Sigmoid colon (tissue), 7 donors: ENCODE data around the gene ZW10. TPM values are rescaled to one million over a fixed set of nuclear protein-coding genes. Genes with fewer than 3 reads are reported as not detected.

ENCODE experiments used
- DNase-seq: peaks from one replicate; pipeline ENCODE4 v3.0.0-alpha.2; 2019
- H3K27ac ChIP-seq, 4 donors: fragments of 200-600 bp; sonication (generic); one replicate each; pipeline ENCODE4 v1.5.1; 2016 to 2019; ENCODE audit warnings: mild to moderate bottlenecking in 1 of 4
- H3K27me3 ChIP-seq, 3 donors: fragments of 200-600 bp; sonication (generic); one replicate each; pipeline ENCODE4 v1.5.1; 2019; ENCODE audit warnings: mild to moderate bottlenecking in 1 of 3
- H3K36me3 ChIP-seq, 4 donors: fragments of 200-600 bp; sonication (generic); one replicate each; pipeline ENCODE4 v1.5.1; 2016 to 2019
- H3K4me1 ChIP-seq, 4 donors: fragments of 200-600 bp; sonication (generic); one replicate each; pipeline ENCODE4 v1.5.1; 2017 to 2019
- H3K4me3 ChIP-seq, 4 donors: fragments of 200-600 bp; sonication (generic); one replicate each; pipeline ENCODE4 v1.5.1; 2017 to 2019; ENCODE audit warnings: mild to moderate bottlenecking in 2 of 4, moderate library complexity in 1 of 4
- H3K9me3 ChIP-seq, 4 donors: fragments of 200-600 bp in 3 of 4; sonication (generic) in 3 of 4; one replicate each; pipeline versions ENCODE4 v1.5.1 to v1.6.1; 2013 to 2019
- CTCF ChIP-seq, 4 experiments: fragments of 450-650 bp in 3 of 4; fragments of 200-600 bp in 1 of 4; IDR thresholded peaks; one replicate each; pipeline ENCODE4 v1.5.1; 2016 to 2019; ENCODE audit warnings: antibody characterized with exemption in 4 of 4, mild to moderate bottlenecking in 3 of 4, moderate library complexity in 2 of 4
- EP300 ChIP-seq, 4 donors: sonication (generic); formaldehyde crosslinking; IDR thresholded peaks; one replicate each; pipeline ENCODE4 v1.6.1; 2017; ENCODE audit warnings: antibody characterized with exemption in 4 of 4
- POLR2A ChIP-seq, 2 donors: fragments of 450-650 bp; IDR thresholded peaks; one replicate each; pipeline ENCODE4 v1.6.1; 2016; ENCODE audit warnings: antibody characterized with exemption in 2 of 2, mild to moderate bottlenecking in 2 of 2, moderate library complexity in 2 of 2
- POLR2AphosphoS5 ChIP-seq, 4 donors: sonication (generic); formaldehyde crosslinking; IDR thresholded peaks; one replicate each; pipeline ENCODE4 v1.6.1; 2017; ENCODE audit warnings: antibody characterized with exemption in 4 of 4
- WGBS, 2 donors: extraction: QIAGEN DNeasy Blood & Tissue Kit; methylation state at CpG; one replicate each; pipeline ENCODE4 v1.1.7; 2013; 5-methylcytosine and 5-hydroxymethylcytosine counted together
- intact Hi-C: fragments of 100-400 bp; cut with DNase I; formaldehyde crosslinking; loops from one replicate; pipeline ENCODE4 v1.15.1; 2023
- polyA plus RNA-seq, 3 donors: library from polyadenylated mRNA; stranded (reverse); fragments of 200-250 nt; gene quantifications; one replicate each; pipeline ENCODE4 v1.2.3, GENCODE V29; 2013
- total RNA-seq, 4 donors: library from RNA; depleted of rRNA; stranded (reverse); fragments of >200 nt; gene quantifications; one replicate each; pipeline ENCODE4 v1.1.0, GENCODE V29; 2016
- donor health status: healthy with polysubstance abuse.
- donor health status: Bipolar disorder and iron deficiency.
- donor health status: healthy.

Gene ZW10
- total and polyA plus RNA-seq, 7 donors, result 6.5 to 14.4 (median 9.8) TPM

- Histone ChIP-seq H3K4me3 (no peak overlapping the region), H3K9me3 (no peaks in the 10 kb centered on the region), H3K27me3 (no peaks in the 10 kb centered on the region), H3K36me3 (peaks cover 0 to 83% (median 9%) of the 10 kb centered on the region in 4 donors), H3K4me1 (no peaks in the 10 kb centered on the region), H3K27ac (no peak overlapping the region)
- no peak for TF ChIP-seq POLR2A (IDR thresholded peaks at IDR 0.05)
- TF ChIP-seq EP300 (IDR thresholded peaks at IDR 0.05), result no peak
- TF ChIP-seq POLR2AphosphoS5 (IDR thresholded peaks at IDR 0.05), result no peak
- no peak for TF ChIP-seq CTCF (IDR thresholded peaks at IDR 0.05)
- intact Hi-C loops, result no loop called here
- DNase-seq, result no peak
Measured at GRCh38 chr11:113814181-113814580, 40.7 kb upstream of the ZW10 start.

- Histone ChIP-seq H3K27me3 (no peaks in the 10 kb centered on the region), H3K4me3 (no peak overlapping the region), H3K27ac (no peak overlapping the region), H3K36me3 (peaks cover 5 to 98% (median 24%) of the 10 kb centered on the region in 4 donors), H3K4me1 (no peaks in the 10 kb centered on the region), H3K9me3 (no peaks in the 10 kb centered on the region)
- 44 to 49% methylated on average over 2 of the region's 2 CpGs for WGBS, 2 donors
- no peak for DNase-seq
- intact Hi-C loops, result no loop called here
- no peak for TF ChIP-seq EP300 (IDR thresholded peaks at IDR 0.05)
- TF ChIP-seq POLR2A (IDR thresholded peaks at IDR 0.05), result no peak
- no peak for TF ChIP-seq POLR2AphosphoS5 (IDR thresholded peaks at IDR 0.05)
- no peak for TF ChIP-seq CTCF (IDR thresholded peaks at IDR 0.05)
Measured at GRCh38 chr11:113808931-113809330, 35.4 kb upstream of the ZW10 start.

- no peaks in the 10 kb centered on the region for H3K9me3 ChIP-seq
- peak in 2 of 4 experiments; percentile 10 to 18 for TF ChIP-seq CTCF (IDR thresholded peaks at IDR 0.05)
- TF ChIP-seq POLR2A (IDR thresholded peaks at IDR 0.05), result no peak
- no peaks in the 10 kb centered on the region for H3K4me1 ChIP-seq
- no peaks in the 10 kb centered on the region for H3K27me3 ChIP-seq
- H3K36me3 ChIP-seq, result peaks cover 7 to 98% (median 30%) of the 10 kb centered on the region in 4 donors
- no peak overlapping the region for H3K4me3 ChIP-seq
- WGBS, 2 donors, result 95 to 96% methylated on average over 2 of the region's 2 CpGs
- intact Hi-C loops, result no loop called here
- H3K27ac ChIP-seq, result no peak overlapping the region
- no peak for DNase-seq
Measured at GRCh38 chr11:113806406-113806805, 32.9 kb upstream of the ZW10 start.

GRCh38 chr11:113805640-113806039, 32.1 kb upstream of the ZW10 start:
- intact Hi-C loops, result no loop called here
- Histone ChIP-seq H3K4me3 (no peak overlapping the region), H3K27me3 (no peaks in the 10 kb centered on the region), H3K27ac (no peak overlapping the region), H3K36me3 (peaks cover 10 to 98% (median 36%) of the 10 kb centered on the region in 4 donors), H3K9me3 (no peaks in the 10 kb centered on the region), H3K4me1 (no peaks in the 10 kb centered on the region)
- DNase-seq, result no peak
- no peak for TF ChIP-seq POLR2AphosphoS5 (IDR thresholded peaks at IDR 0.05)

- Histone ChIP-seq H3K4me1 (no peaks in the 10 kb centered on the region), H3K27me3 (no peaks in the 10 kb centered on the region), H3K36me3 (peaks cover 5 to 94% (median 37%) of the 10 kb centered on the region in 4 donors), H3K4me3 (no peak overlapping the region), H3K9me3 (no peaks in the 10 kb centered on the region), H3K27ac (no peak overlapping the region)
- TF ChIP-seq CTCF (IDR thresholded peaks at IDR 0.05) (no peak), POLR2A (IDR thresholded peaks at IDR 0.05) (no peak), EP300 (IDR thresholded peaks at IDR 0.05) (no peak), POLR2AphosphoS5 (IDR thresholded peaks at IDR 0.05) (no peak)
- intact Hi-C loops, result no loop called here
- no peak for DNase-seq
Measured at GRCh38 chr11:113802621-113803020, 29.1 kb upstream of the ZW10 start.
